ENCODE measurements around the gene IFT122. TPM values are rescaled to one million over a fixed set of nuclear protein-coding genes. Genes with fewer than 3 reads are reported as not detected.
"Not testable (repeated sequence)": the region's sequence is repeated elsewhere in the genome, so short reads cannot be mapped to it uniquely, and the experiment has no call there.

IFT122 gene
- total and polyA plus RNA-seq, 3 donors from 2014 or later: 125 to 218 (median 168) TPM

DNA sequence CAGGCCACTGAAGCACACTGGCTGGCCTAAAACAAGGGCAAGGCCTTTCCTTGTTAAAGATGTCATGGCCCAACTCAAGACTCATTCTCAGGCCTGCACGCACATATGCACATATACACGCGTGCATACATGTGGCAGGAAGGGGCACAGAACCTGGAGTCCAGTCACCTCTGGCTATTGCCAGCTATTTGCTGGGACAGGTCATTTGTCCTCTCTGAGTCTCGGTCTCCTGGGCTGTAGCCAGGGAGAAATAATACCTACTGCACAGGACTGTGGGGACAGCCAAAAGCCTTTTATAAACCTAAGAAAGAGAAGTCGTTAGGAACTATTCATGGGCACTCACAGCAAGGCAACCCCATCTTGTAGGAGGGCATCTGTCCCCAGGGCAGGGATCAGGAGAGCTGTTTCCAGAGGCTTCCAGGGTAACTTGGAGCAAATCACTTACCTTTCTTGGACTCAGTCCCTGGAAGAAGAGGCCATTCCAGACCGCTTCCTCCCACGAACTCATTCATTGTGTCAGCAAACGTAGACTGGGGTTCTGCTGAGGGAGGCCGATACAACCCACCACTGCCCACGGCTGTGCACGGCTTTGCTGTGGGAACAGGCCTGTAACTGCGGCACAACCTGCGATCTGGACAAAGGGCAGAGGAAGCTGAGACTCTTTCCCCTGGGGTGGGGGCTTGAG is 47.3 kb downstream of the IFT122 start:
- peak overlapping the region in 1 of 2 donors; percentile 66 for H3K27ac ChIP-seq
- WGBS, 2 donors: 79 to 84% methylated on average over 10 to 13 of the region's 13 CpGs
- no peak for DNase-seq
- no peaks in the 10 kb centered on the region for H3K9me3 ChIP-seq
- no peaks in the 10 kb centered on the region for H3K27me3 ChIP-seq
- TF ChIP-seq, protein P1, sequence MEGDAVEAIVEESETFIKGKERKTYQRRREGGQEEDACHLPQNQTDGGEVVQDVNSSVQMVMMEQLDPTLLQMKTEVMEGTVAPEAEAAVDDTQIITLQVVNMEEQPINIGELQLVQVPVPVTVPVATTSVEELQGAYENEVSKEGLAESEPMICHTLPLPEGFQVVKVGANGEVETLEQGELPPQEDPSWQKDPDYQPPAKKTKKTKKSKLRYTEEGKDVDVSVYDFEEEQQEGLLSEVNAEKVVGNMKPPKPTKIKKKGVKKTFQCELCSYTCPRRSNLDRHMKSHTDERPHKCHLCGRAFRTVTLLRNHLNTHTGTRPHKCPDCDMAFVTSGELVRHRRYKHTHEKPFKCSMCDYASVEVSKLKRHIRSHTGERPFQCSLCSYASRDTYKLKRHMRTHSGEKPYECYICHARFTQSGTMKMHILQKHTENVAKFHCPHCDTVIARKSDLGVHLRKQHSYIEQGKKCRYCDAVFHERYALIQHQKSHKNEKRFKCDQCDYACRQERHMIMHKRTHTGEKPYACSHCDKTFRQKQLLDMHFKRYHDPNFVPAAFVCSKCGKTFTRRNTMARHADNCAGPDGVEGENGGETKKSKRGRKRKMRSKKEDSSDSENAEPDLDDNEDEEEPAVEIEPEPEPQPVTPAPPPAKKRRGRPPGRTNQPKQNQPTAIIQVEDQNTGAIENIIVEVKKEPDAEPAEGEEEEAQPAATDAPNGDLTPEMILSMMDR (IDR thresholded peaks at IDR 0.05): no peak
- TF ChIP-seq POLR2A (IDR thresholded peaks at IDR 0.05): no peak
- no peaks in the 10 kb centered on the region for H3K36me3 ChIP-seq (ENCODE audit: low read depth, missing control alignments)
- intact Hi-C loops (cut with DNase I; ENCODE audit: low total_unique reads): loop anchor here (10.0 kb wide), 1 partner anchor 337 kb away; no protein-coding TSS in a partner anchor
- H3K4me1 ChIP-seq: peaks cover 9% of the 10 kb centered on the region
- no peak overlapping the region for H3K4me3 ChIP-seq

DNA sequence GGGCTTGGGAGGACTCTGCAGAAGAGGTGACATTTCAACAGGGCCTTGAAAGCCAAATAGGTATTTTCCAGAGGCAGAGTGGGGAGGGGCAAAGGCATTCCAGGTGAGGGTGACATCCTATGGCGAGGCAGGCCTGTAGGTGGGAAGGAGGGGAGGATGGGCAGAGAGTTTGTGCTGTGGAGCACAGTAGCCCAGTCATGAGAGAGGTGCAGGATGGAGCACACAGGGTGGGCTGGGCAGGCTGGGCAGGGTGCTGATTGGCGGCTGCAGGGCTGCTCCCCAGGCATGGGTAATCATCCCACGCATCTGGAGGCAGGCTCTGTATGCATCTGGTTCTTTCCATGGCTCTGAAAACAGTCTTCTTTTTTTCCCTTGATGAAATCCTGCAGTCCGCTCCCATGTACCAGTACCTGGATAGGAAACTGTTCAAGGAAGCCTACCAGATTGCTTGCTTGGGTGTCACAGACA is 47.9 kb downstream of the IFT122 start:
- DNase-seq; H3K4me3 ChIP-seq; H3K27me3 ChIP-seq; H3K27ac ChIP-seq; H3K9me3 ChIP-seq; H3K36me3 ChIP-seq (ENCODE audit: low read depth, missing control alignments); H3K4me1 ChIP-seq: not testable (repeated sequence)
- WGBS, 2 donors: 87 to 90% methylated on average over 2 to 4 of the region's 4 CpGs
- intact Hi-C loops (cut with DNase I; ENCODE audit: low total_unique reads): loop anchor here (10.0 kb wide), 1 partner anchor 337 kb away; no protein-coding TSS in a partner anchor

DNA sequence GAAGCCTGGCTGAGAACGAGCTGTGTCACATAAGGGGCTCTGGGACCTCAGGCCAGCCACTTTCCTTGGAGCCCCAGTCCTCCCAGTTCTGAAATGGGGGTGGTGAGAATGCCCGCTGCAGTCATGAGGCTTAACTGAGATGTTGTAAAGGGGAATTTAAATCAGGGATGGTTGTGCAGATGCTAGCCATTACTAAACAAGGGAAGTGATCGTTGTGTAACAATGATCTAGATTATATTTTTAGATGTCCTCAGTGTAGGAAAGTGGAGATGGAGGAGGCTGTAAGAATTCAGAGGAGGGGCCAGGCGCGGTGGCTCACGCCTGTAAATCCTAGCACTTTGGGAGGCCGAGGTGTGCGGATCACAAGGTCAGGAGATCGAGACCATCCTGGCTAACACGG is 49.2 kb downstream of the IFT122 start:
- not testable (repeated sequence) for H3K36me3 ChIP-seq (ENCODE audit: low read depth, missing control alignments); DNase-seq; H3K27me3 ChIP-seq; H3K9me3 ChIP-seq; H3K27ac ChIP-seq; H3K4me3 ChIP-seq; H3K4me1 ChIP-seq
- whole genome bisulfite sequencing, 2 donors: 91 to 98% methylated on average over 10 of the region's 10 CpGs
- intact Hi-C loops (cut with DNase I; ENCODE audit: low total_unique reads): loop anchor here (10.0 kb wide), 1 partner anchor 336 kb away; no protein-coding TSS in a partner anchor

DNA sequence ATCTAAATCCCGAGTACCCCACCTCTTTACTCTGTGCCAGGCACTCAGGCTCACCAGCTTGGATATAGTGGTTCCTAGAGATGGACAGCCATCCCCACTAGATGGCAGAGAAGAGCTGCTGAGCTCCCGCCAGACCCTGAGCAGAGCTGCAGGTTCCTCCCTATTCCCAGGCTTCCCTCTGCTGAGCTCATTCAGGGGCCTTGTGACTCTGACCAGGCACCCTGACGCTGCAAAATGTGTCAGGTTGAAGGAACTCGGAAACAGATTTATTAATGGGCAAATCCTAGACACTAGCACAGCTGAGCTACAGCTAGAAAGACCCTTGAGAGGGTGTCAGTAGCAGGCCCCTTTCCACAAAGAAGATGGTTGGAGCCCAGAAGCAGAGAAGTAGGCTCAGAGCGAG is 50.2 kb downstream of the IFT122 start:
- H3K9me3 ChIP-seq: no peaks in the 10 kb centered on the region
- peak overlapping the region in 1 of 2 donors; percentile 62 for H3K27ac ChIP-seq
- H3K4me1 ChIP-seq: peaks cover 18% of the 10 kb centered on the region
- peak; percentile 92 for DNase-seq
- H3K4me3 ChIP-seq: no peak overlapping the region
- 37 to 50% methylated on average over 4 to 5 of the region's 5 CpGs for WGBS, 2 donors
- no peaks in the 10 kb centered on the region for H3K36me3 ChIP-seq (ENCODE audit: low read depth, missing control alignments)
- intact Hi-C loops (cut with DNase I; ENCODE audit: low total_unique reads): loop anchor here (5.0 kb wide), 1 partner anchor 117 kb away; the partner anchor contains the start of gene PLXND1
- H3K27me3 ChIP-seq: no peaks in the 10 kb centered on the region
- TF ChIP-seq, protein P1 (IDR thresholded peaks at IDR 0.05): peak; percentile 72 to 88 (median 85)
- TF ChIP-seq POLR2A (IDR thresholded peaks at IDR 0.05): no peak

DNA sequence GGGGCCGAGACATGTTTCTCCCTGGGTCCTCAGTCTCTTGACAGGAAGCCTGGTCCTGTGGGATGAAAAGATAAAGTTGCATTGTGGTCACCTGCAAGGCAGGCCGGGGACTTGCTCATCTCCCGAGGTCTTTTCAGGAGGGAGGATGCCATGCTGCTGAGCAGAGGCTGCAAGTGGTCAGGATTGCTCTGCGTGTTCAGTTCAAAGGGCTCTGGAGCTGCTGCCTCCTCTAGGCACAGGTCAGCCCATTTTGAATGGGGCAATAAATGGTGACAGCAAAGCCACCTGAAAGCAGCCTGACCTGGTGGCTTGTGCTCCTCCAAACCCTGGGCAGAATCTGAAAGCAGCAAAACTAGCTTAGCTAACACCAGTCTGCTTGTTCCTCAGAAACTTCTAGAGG is 51.1 kb downstream of the IFT122 start:
- H3K9me3 ChIP-seq; DNase-seq; H3K36me3 ChIP-seq (ENCODE audit: low read depth, missing control alignments); H3K27me3 ChIP-seq; H3K4me3 ChIP-seq: not testable (repeated sequence)
- H3K4me1 ChIP-seq: peaks cover 22% of the 10 kb centered on the region
- intact Hi-C loops (cut with DNase I; ENCODE audit: low total_unique reads): loop anchor here (5.0 kb wide), 1 partner anchor 116 kb away; the partner anchor contains the start of gene PLXND1
- H3K27ac ChIP-seq: peak overlapping the region in 1 of 2 donors; percentile 62
- WGBS, 2 donors: 92 to 100% methylated on average over 3 to 4 of the region's 4 CpGs

DNA sequence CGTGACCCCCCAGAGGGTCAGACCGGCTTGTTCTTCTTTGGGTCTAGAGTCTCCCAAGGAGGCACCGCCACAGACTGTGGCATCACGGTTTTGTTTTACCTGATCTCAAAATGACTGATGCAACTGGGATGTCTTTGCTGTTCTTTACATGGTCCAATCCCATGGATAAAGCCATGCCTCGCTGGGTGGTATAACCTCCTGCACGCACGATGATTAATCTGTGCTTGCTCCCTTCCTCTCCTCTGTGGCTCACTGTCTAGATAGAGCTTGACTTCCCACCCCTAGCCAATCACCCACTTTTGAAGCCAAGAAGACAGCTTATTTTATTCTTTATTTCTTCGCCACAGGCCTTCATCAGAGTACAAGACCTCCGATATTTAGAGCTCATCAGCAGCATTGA is 51.8 kb downstream of the IFT122 start:
- TF ChIP-seq, protein P1 (IDR thresholded peaks at IDR 0.05): no peak
- TF ChIP-seq POLR2A (IDR thresholded peaks at IDR 0.05): no peak
- no peak overlapping the region for H3K27ac ChIP-seq
- WGBS, 2 donors: 91 to 96% methylated on average over 9 of the region's 9 CpGs
- intact Hi-C loops (cut with DNase I; ENCODE audit: low total_unique reads): loop anchor here (5.0 kb wide), 1 partner anchor 116 kb away; the partner anchor contains the start of gene PLXND1
- H3K4me1 ChIP-seq: peaks cover 18% of the 10 kb centered on the region
- H3K4me3 ChIP-seq: no peak overlapping the region
- no peaks in the 10 kb centered on the region for H3K36me3 ChIP-seq (ENCODE audit: low read depth, missing control alignments)
- no peaks in the 10 kb centered on the region for H3K27me3 ChIP-seq
- H3K9me3 ChIP-seq: no peaks in the 10 kb centered on the region
- no peak for DNase-seq

Data from testis (tissue), 3 donors.